Activated CD4-positive, alpha-beta T cell treated with anti-CD3 and anti-CD28 coated beads for 36 hours (primary cell): Measurements from ENCODE around the gene ITGB6. TPM values are rescaled to one million over a fixed set of nuclear protein-coding genes. Genes with fewer than 3 reads are reported as not detected.

Source experiments
- ATAC-seq: fragments of 200-7000 bp; cut with Tn5 transposase; one replicate; pipeline ENCODE4 v1.10.0; 2021; ENCODE audit warnings: mild to moderate bottlenecking, moderate library complexity
- CTCF ChIA-PET: fragments of 350-600 bp; sonication (Branson Sonifier 250); formaldehyde crosslinking; loops from one replicate; lab custom pipeline; 2021; ENCODE audit warnings: antibody characterized with exemption; lab: Charles Lee
- POLR2A ChIA-PET: fragments of 350-600 bp; sonication (Branson Sonifier 250); formaldehyde crosslinking; loops from one replicate; lab custom pipeline; 2021; ENCODE audit warnings: antibody characterized with exemption, inconsistent platforms; lab: Charles Lee
- DNase-seq: peaks from one replicate; pipeline ENCODE4 v3.0.0-alpha.2; 2020
- H3K27ac Mint-ChIP-seq: one replicate; pipeline ENCODE4 v1.8.0; 2021; ENCODE audit warnings: mixed read lengths
- H3K27me3 Mint-ChIP-seq: one replicate; pipeline ENCODE4 v1.8.0; 2021; ENCODE audit warnings: mixed read lengths
- H3K36me3 Mint-ChIP-seq: one replicate; pipeline ENCODE4 v1.8.0; 2021; ENCODE audit warnings: low read depth, mixed read lengths
- H3K4me1 Mint-ChIP-seq: one replicate; pipeline ENCODE4 v1.8.0; 2021; ENCODE audit warnings: mixed read lengths
- H3K4me3 Mint-ChIP-seq: one replicate; pipeline ENCODE4 v1.8.0; 2021; ENCODE audit warnings: mild to moderate bottlenecking, moderate library complexity, mixed read lengths
- H3K9me3 Mint-ChIP-seq: one replicate; pipeline ENCODE4 v1.8.0; 2021; ENCODE audit warnings: low read depth, mixed read lengths
- intact Hi-C, 2 experiments: fragments of 100-400 bp; cut with DNase I in 1 of 2; cut with micrococcal nuclease in 1 of 2; formaldehyde crosslinking; loops; one replicate each; pipeline versions ENCODE4 v1.14.2 to v1.15.1; 2022 to 2024; cut with DNase I, micrococcal nuclease
- total RNA-seq, 2 experiments: library from RNA; stranded (reverse); gene quantifications; one replicate each; pipeline ENCODE4 v1.2.3, GENCODE V29; 2021

ITGB6 gene
- total RNA-seq, 2 experiments from 2014 or later = not detected

- ATAC-seq = peak; percentile 82
- Mint-ChIP-seq H3K4me3 (no peak overlapping the region), H3K36me3 (no peaks in the 10 kb centered on the region), H3K4me1 (no peaks in the 10 kb centered on the region), H3K27me3 (peaks cover 4% of the 10 kb centered on the region), H3K9me3 (no peaks in the 10 kb centered on the region), H3K27ac (no peak overlapping the region)
- intact Hi-C loops = loop anchor here (1.0 to 10.0 kb wide), 5 partner anchors 100 to 1165 kb away; no protein-coding TSS in a partner anchor
- DNase-seq = peak; percentile 74
- ChIA-PET POLR2A (no interaction called here), CTCF (interaction anchor here (0.6 to 3.3 kb wide), 45 partner anchors 9 to 1163 kb away, joined by 3 to 28 read pairs (median 3); no protein-coding TSS in a partner anchor)
Observed at GRCh38 chr2:160109939-160110673, 90.0 kb downstream of the ITGB6 start.

GRCh38 chr2:160109243-160109642, 90.8 kb downstream of the ITGB6 start:
- ChIA-PET POLR2A (no interaction called here), CTCF (interaction anchor here (0.7 to 3.3 kb wide), 22 partner anchors 12 to 1164 kb away, joined by 3 to 28 read pairs (median 5); no protein-coding TSS in a partner anchor)
- ATAC-seq (no peak), DNase-seq (no peak)
- intact Hi-C loops = no loop called here
- H3K9me3 Mint-ChIP-seq = no peaks in the 10 kb centered on the region
- H3K27ac Mint-ChIP-seq = no peak overlapping the region
- H3K4me1 Mint-ChIP-seq = no peaks in the 10 kb centered on the region
- H3K4me3 Mint-ChIP-seq = no peak overlapping the region
- no peaks in the 10 kb centered on the region for H3K36me3 Mint-ChIP-seq
- H3K27me3 Mint-ChIP-seq = peaks cover 4% of the 10 kb centered on the region

GRCh38 chr2:160108646-160109045, 91.4 kb downstream of the ITGB6 start:
- H3K27ac Mint-ChIP-seq = no peak overlapping the region
- H3K9me3 Mint-ChIP-seq = no peaks in the 10 kb centered on the region
- POLR2A ChIA-PET = no interaction called here
- H3K4me1 Mint-ChIP-seq = no peaks in the 10 kb centered on the region
- peaks cover 3% of the 10 kb centered on the region for H3K27me3 Mint-ChIP-seq
- H3K4me3 Mint-ChIP-seq = no peak overlapping the region
- H3K36me3 Mint-ChIP-seq = no peaks in the 10 kb centered on the region
- intact Hi-C loops = no loop called here
- no peak for ATAC-seq
- DNase-seq = no peak
- CTCF ChIA-PET = interaction anchor here (1.9 to 3.3 kb wide), 3 partner anchors 33 to 955 kb away, joined by 7 to 28 read pairs (median 15); no protein-coding TSS in a partner anchor

- H3K36me3 Mint-ChIP-seq = no peaks in the 10 kb centered on the region
- H3K9me3 Mint-ChIP-seq = no peaks in the 10 kb centered on the region
- intact Hi-C loops = no loop called here
- H3K27me3 Mint-ChIP-seq = peaks cover 2% of the 10 kb centered on the region
- no peak overlapping the region for H3K27ac Mint-ChIP-seq
- ChIA-PET CTCF (interaction anchor here (0.6 kb wide), 1 partner anchor 440 kb away, joined by 3 read pairs; no protein-coding TSS in a partner anchor), POLR2A (no interaction called here)
- H3K4me1 Mint-ChIP-seq = no peaks in the 10 kb centered on the region
- ATAC-seq (no peak), DNase-seq (no peak)
- H3K4me3 Mint-ChIP-seq = no peak overlapping the region
Observed at GRCh38 chr2:160105366-160105765, 94.7 kb downstream of the ITGB6 start.

DNA sequence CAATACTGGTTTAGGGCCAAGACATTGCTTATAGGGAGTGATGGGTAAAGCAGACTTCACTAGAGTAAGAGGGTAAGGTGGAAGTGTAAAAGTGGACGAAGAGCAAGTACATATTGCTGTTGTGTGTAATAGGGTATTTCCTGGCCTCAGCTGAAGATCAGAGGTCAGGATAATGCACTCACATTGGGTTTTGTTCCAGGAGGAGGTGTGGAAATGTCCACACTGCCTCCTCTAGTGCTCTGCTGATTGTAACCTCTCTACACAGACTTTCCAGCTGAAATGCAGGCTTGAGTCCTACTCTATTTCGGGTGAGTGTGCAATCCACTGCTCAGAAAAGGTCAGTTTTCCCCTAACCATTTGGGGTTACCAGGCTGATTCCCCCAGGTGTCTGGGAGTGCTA, 96.0 kb downstream of the ITGB6 start:
- H3K4me1 Mint-ChIP-seq = no peaks in the 10 kb centered on the region

GRCh38 chr2:160097326-160097725, 102.7 kb downstream of the ITGB6 start:
- no peak for ATAC-seq
- intact Hi-C loops = no loop called here

More for the DNA sequence above, 96.0 kb downstream of the ITGB6 start:
- H3K27me3 Mint-ChIP-seq = peaks cover 2% of the 10 kb centered on the region
- ChIA-PET POLR2A (no interaction called here), CTCF (no interaction called here)
- intact Hi-C loops = no loop called here
- no peaks in the 10 kb centered on the region for H3K9me3 Mint-ChIP-seq
- no peak for ATAC-seq
- H3K36me3 Mint-ChIP-seq = no peaks in the 10 kb centered on the region
- no peak overlapping the region for H3K4me3 Mint-ChIP-seq
- H3K27ac Mint-ChIP-seq = no peak overlapping the region
- DNase-seq = no peak

GRCh38 chr2:160096409-160096808, 103.7 kb downstream of the ITGB6 start:
- Mint-ChIP-seq H3K27ac (no peak overlapping the region), H3K27me3 (peaks cover 6% of the 10 kb centered on the region), H3K36me3 (no peaks in the 10 kb centered on the region), H3K4me3 (no peak overlapping the region), H3K9me3 (peaks cover 16% of the 10 kb centered on the region), H3K4me1 (peaks cover 2% of the 10 kb centered on the region)
- peak; percentile 74 for ATAC-seq
- POLR2A ChIA-PET = no interaction called here
- intact Hi-C loops = no loop called here
- CTCF ChIA-PET = interaction anchor here (1.1 to 1.4 kb wide), 3 partner anchors 12 to 156 kb away, joined by 3 to 5 read pairs (median 5); no protein-coding TSS in a partner anchor
- DNase-seq = peak; percentile 22

More at GRCh38 chr2:160097326-160097725, 102.7 kb downstream of the ITGB6 start:
- no peaks in the 10 kb centered on the region for H3K36me3 Mint-ChIP-seq
- H3K4me3 Mint-ChIP-seq = no peak overlapping the region
- peaks cover 6% of the 10 kb centered on the region for H3K27me3 Mint-ChIP-seq
- H3K27ac Mint-ChIP-seq = no peak overlapping the region
- H3K4me1 Mint-ChIP-seq = peaks cover 2% of the 10 kb centered on the region
- DNase-seq = no peak
- H3K9me3 Mint-ChIP-seq = peaks cover 11% of the 10 kb centered on the region
- ChIA-PET POLR2A (interaction anchor here (0.7 kb wide), 1 partner anchor 35 kb away, joined by 3 read pairs; no protein-coding TSS in a partner anchor), CTCF (interaction anchor here (0.5 to 1.4 kb wide), 3 partner anchors 13 to 650 kb away, joined by 3 to 5 read pairs (median 3); no protein-coding TSS in a partner anchor)

DNA sequence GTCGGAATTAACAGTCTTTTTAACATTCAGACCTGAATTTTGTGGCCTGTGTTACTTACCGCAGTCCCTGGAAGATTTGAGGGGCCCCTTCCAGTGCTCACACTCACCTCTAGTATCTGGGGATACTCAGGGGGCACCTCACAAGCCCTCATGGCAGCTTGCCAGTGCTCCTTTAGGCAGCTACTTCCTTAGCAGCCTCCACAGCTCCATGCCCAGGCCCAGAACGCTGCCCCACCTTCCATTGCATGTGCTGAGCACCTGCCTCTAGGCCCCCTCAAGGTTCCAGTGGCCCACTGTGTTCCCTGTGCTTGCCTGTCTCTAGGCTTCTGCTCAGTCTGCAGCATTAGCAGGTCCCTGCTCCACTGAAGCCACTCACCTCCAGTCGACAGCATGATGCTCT, 107.6 kb downstream of the ITGB6 start:
- POLR2A ChIA-PET = no interaction called here
- CTCF ChIA-PET = interaction anchor here (1.3 kb wide), 1 partner anchor 32 kb away, joined by 3 read pairs; no protein-coding TSS in a partner anchor
- H3K9me3 Mint-ChIP-seq = peaks cover 39% of the 10 kb centered on the region
- ATAC-seq (no peak), DNase-seq (no peak)
- intact Hi-C loops = no loop called here
- peaks cover 2% of the 10 kb centered on the region for H3K4me1 Mint-ChIP-seq
- H3K27me3 Mint-ChIP-seq = peaks cover 6% of the 10 kb centered on the region
- no peak overlapping the region for H3K27ac Mint-ChIP-seq
- H3K4me3 Mint-ChIP-seq = no peak overlapping the region
- peaks cover 8% of the 10 kb centered on the region for H3K36me3 Mint-ChIP-seq

DNA sequence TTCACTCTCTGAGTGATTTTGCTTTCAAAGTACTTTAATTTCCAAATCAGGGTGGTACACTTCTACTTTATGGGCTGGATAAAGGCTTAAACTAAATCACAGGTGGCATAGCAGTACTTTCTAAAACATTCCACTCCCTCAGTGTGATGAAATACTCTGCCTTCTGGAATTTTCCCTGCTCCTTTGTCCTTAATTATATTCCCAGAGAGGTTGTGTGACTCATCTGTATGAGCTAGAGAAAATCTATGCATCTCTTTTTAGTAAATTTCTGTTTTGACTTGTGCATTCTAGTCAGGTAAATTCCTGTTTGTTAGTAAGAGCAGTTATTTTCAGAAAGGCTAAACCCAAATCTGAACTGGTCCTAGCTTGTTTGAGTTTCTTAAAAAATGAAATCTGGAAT, 108.7 kb downstream of the ITGB6 start:
- POLR2A ChIA-PET = no interaction called here
- peaks cover 47% of the 10 kb centered on the region for H3K9me3 Mint-ChIP-seq

DNA sequence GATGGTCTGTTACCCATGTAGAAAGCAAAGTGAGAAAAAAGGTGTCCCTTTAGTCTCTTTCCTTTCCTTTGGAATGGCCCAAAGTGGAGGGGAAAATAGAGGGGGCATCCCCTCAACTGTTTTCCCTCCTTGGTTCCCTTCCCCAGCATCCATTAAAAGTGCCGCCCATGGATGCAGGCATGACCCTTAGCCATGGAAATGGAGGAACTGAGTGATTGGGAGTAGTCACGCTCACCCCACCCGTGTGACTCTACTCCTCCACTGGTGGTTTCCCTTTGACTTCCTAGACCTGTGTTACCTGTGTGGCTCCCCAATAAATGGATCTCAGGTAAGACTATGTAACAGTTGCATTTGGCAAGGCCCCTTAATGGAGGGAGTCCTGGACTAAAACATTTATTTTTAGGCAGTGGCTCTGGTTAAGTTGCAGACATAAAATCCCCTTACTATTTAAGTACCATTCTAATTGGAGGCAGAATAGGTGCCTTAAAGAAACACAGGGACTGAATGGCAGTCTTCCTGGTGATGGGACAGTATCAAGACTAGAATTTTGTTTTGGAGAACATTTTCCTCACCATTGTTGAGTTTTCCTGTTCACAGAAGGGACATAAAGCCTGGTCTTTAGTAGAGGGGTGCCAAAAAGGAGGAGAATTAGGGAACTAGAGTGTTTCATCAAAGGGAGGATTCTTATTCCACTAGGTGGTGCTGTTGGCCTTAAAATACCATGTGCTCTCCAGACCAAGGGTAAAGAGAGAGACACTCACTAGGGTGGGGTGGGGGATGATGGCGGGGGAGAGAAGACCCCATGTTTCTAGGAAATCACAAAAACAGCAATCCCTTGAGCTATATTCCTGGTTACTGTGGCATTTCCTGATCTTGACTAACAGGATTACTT, 112.0 kb downstream of the ITGB6 start:
- POLR2A ChIA-PET = no interaction called here
- CTCF ChIA-PET = interaction anchor here (0.7 to 1.7 kb wide), 3 partner anchors 35 to 955 kb away, joined by 3 read pairs; no protein-coding TSS in a partner anchor
- Mint-ChIP-seq H3K9me3 (peaks cover 45% of the 10 kb centered on the region), H3K36me3 (peaks cover 14% of the 10 kb centered on the region), H3K27me3 (no peaks in the 10 kb centered on the region), H3K4me3 (no peak overlapping the region), H3K4me1 (no peaks in the 10 kb centered on the region), H3K27ac (no peak overlapping the region)
- DNase-seq (peak; percentile 22), ATAC-seq (no peak)
- intact Hi-C loops = no loop called here

More for the DNA sequence above, 108.7 kb downstream of the ITGB6 start:
- Mint-ChIP-seq H3K4me1 (peaks cover under 1% of the 10 kb centered on the region), H3K27me3 (peaks cover 6% of the 10 kb centered on the region), H3K4me3 (no peak overlapping the region), H3K36me3 (peaks cover 11% of the 10 kb centered on the region), H3K27ac (no peak overlapping the region)
- DNase-seq = no peak
- ATAC-seq = no peak
- intact Hi-C loops = no loop called here
- CTCF ChIA-PET = interaction anchor here (0.6 to 1.4 kb wide), 6 partner anchors 33 to 1132 kb away, joined by 3 to 4 read pairs (median 3); no protein-coding TSS in a partner anchor

- no peak overlapping the region for H3K4me3 Mint-ChIP-seq
- no peak overlapping the region for H3K27ac Mint-ChIP-seq
- no peaks in the 10 kb centered on the region for H3K4me1 Mint-ChIP-seq
- CTCF ChIA-PET = interaction anchor here (0.7 to 1.7 kb wide), 4 partner anchors 9 to 908 kb away, joined by 3 to 8 read pairs (median 3); no protein-coding TSS in a partner anchor
- no peak for ATAC-seq
- peaks cover 3% of the 10 kb centered on the region for H3K27me3 Mint-ChIP-seq
- DNase-seq = no peak
- POLR2A ChIA-PET = no interaction called here
- H3K36me3 Mint-ChIP-seq = peaks cover 14% of the 10 kb centered on the region
- H3K9me3 Mint-ChIP-seq = peaks cover 41% of the 10 kb centered on the region
- intact Hi-C loops = no loop called here
Observed at GRCh38 chr2:160085662-160086061, 114.4 kb downstream of the ITGB6 start.
